ENCODE measurements around the gene HERC2. TPM values are rescaled to one million over a fixed set of nuclear protein-coding genes. Genes with fewer than 3 reads are reported as not detected.

The HERC2 gene
- total and polyA plus RNA-seq, 2 of the 8 experiments (the other 6 are each of a cell fraction or from before 2014, with no cell fraction given) = 83.0 to 88.7 TPM

DNA sequence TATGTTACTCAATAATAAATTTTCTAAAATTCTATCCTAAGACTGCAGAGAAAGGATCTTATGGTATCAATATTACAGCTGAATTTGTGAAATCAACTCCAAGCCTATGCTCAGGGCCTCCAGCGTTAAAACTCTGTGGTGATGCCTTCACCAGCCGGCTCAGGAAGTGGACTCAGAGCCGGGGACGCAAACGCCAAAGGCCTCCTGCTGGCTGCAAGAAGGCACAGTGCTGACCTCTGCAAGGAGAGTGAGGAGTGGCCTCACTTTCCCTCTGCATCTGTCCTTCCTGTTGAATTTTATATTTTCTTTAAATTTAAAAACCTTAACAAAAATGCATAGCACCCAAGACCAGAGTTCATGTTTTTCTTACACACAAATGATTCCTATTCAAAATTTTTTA lies 48.5 kb downstream of the HERC2 start:
- H3K27ac ChIP-seq (ENCODE audit: low read depth, low read length) = no peak overlapping the region
- no peak for TF ChIP-seq MAFK (IDR thresholded peaks at IDR 0.05; ENCODE audit: low read depth, low read length)
- no peak for TF ChIP-seq POLR2AphosphoS5 (IDR thresholded peaks at IDR 0.05; ENCODE audit: low read depth, low read length)
- no peak for TF ChIP-seq CTBP2 (IDR thresholded peaks at IDR 0.05; ENCODE audit: borderline replicate concordance, insufficient read depth, insufficient read length, low read length)
- peak; percentile 9 to 30; a peak in 2 of 4 replicates for TF ChIP-seq RAD21 (IDR thresholded peaks at IDR 0.05 in 1 of 2, conservative IDR thresholded peaks at IDR 0.05 in 1 of 2; ENCODE audit: low read depth in 2 of 2, low read length in 2 of 2)
- no peak for TF ChIP-seq SAP30 (IDR thresholded peaks at IDR 0.05; ENCODE audit: insufficient read depth, insufficient replicate concordance, low read length)
- TF ChIP-seq ATF2 (IDR thresholded peaks at IDR 0.05; ENCODE audit: low read length) = no peak
- no peak for TF ChIP-seq TCF12 (IDR thresholded peaks at IDR 0.05; ENCODE audit: low read depth, low read length)
- TF ChIP-seq TAF7 (optimal IDR thresholded peaks at IDR 0.05; ENCODE audit: borderline replicate concordance, low read depth, low read length) = no peak
- TF ChIP-seq HDAC2 (IDR thresholded peaks at IDR 0.05; ENCODE audit: borderline replicate concordance in 1 of 2, low read depth in 2 of 2, low read length in 2 of 2) = no peak
- no peak for TF ChIP-seq RBBP5 (IDR thresholded peaks at IDR 0.05; ENCODE audit: borderline replicate concordance, low read depth, low read length)
- TF ChIP-seq ZNF274 (IDR thresholded peaks at IDR 0.05; ENCODE audit: borderline replicate concordance, extremely low read depth, low read length) = no peak

More for the DNA sequence above, 48.5 kb downstream of the HERC2 start:
- Histone ChIP-seq H2BK20ac (ENCODE audit: low read length) (no peak overlapping the region), H3K23me2 (ENCODE audit: low read depth, low read length) (no peaks in the 10 kb centered on the region), H3K36me3 (ENCODE audit: control insufficient read depth in 2 of 4, insufficient read depth in 4 of 4, low read length in 3 of 4) (peaks cover 3 to 32% (median 26%) of the 10 kb centered on the region in 4 experiments), H3K27me3 (replicated peaks in 1 of 4; ENCODE audit: control insufficient read depth in 3 of 4, extremely low read depth in 1 of 4, insufficient read depth in 3 of 4, low read length in 3 of 4) (no peaks in the 10 kb centered on the region), H3K23ac (ENCODE audit: insufficient read length) (no peak overlapping the region), H4K5ac (ENCODE audit: insufficient read length, low read depth, low read length) (no peak overlapping the region), H3K79me1 (ENCODE audit: low read depth, low read length) (no peaks in the 10 kb centered on the region), H2BK12ac (ENCODE audit: low read depth, low read length) (no peak overlapping the region), H4K91ac (replicated peaks; ENCODE audit: insufficient read length, low read length) (no peak overlapping the region), H3K9me3 (ENCODE audit: insufficient read depth in 2 of 2, low read depth in 1 of 2, low read length in 1 of 2) (no peaks in the 10 kb centered on the region), H3K4me1 (replicated peaks in 1 of 4; ENCODE audit: control insufficient read depth in 3 of 4, insufficient read depth in 4 of 4, low read length in 3 of 4) (no peaks in the 10 kb centered on the region; a peak in 1 of 7 replicates), H3K4me2 (ENCODE audit: insufficient read depth in 1 of 2, low read depth in 2 of 2, low read length in 2 of 2) (no peak overlapping the region), H2BK15ac (ENCODE audit: low read length) (no peak overlapping the region), H2AFZ (ENCODE audit: low read length) (no peak overlapping the region), H3K4me3 (ENCODE audit: extremely low read depth in 1 of 4, insufficient read depth in 2 of 4, low read depth in 3 of 4, low read length in 4 of 4) (no peak overlapping the region), H3K9ac (replicated peaks in 1 of 4; ENCODE audit: extremely low read depth in 1 of 4, low read depth in 3 of 4, low read length in 3 of 4) (no peak overlapping the region), H2BK5ac (ENCODE audit: low read depth, low read length) (no peak overlapping the region), H3K18ac (ENCODE audit: extremely low read depth, low read length) (no peak overlapping the region), H4K8ac (ENCODE audit: extremely low read depth, insufficient read depth, low read length) (no peak overlapping the region), H3K56ac (replicated peaks; ENCODE audit: insufficient read length, low read depth, low read length) (no peak overlapping the region), H3K14ac (ENCODE audit: insufficient read length) (no peak overlapping the region), H2BK120ac (replicated peaks; ENCODE audit: low read depth, low read length) (no peak overlapping the region), H3K79me2 (ENCODE audit: control insufficient read depth in 1 of 2, insufficient read depth in 2 of 2, low read length in 2 of 2) (peaks cover 0 to 4% of the 10 kb centered on the region in 2 experiments; a peak in 1 of 4 replicates), H4K20me1 (replicated peaks in 1 of 2; ENCODE audit: control insufficient read depth in 1 of 2, insufficient read depth in 2 of 2, low read length in 2 of 2) (peaks cover 0 to 5% of the 10 kb centered on the region in 2 experiments), H3K4ac (replicated peaks; ENCODE audit: insufficient read length, low read depth, low read length) (no peak overlapping the region), H2AK5ac (ENCODE audit: low read depth, low read length) (no peak overlapping the region)
- ChIA-PET POLR2A (ENCODE audit: partially characterized antibody) (no interaction called here), CTCF (ENCODE audit: partially characterized antibody) (interaction anchor here (0.5 to 1.6 kb wide), 2 partner anchors 13 to 565 kb away, joined by 4 to 5 read pairs; no protein-coding TSS in a partner anchor)
- FAIRE-seq = no peak
- DNase-seq (ENCODE audit: low read depth in 1 of 2, low spot score in 2 of 2) = no peak
- WGBS, 2 experiments (ENCODE audit: extremely low coverage in 1 of 2, insufficient coverage in 1 of 2, insufficient read length in 1 of 2, insufficient replicate concordance in 2 of 2, low coverage in 1 of 2, low lambda C conversion rate in 2 of 2, missing lambda C conversion rate in 1 of 2) = 75% methylated on average over 5 of the region's 5 CpGs; no CpG with 5 or more reads in 1 of the 2 experiments
